ENCODE data around the gene HSD17B1.
"Not testable (repeated sequence)": the region's sequence is repeated elsewhere in the genome, so short reads cannot be mapped to it uniquely, and the experiment has no call there.

HSD17B1 gene

DNA sequence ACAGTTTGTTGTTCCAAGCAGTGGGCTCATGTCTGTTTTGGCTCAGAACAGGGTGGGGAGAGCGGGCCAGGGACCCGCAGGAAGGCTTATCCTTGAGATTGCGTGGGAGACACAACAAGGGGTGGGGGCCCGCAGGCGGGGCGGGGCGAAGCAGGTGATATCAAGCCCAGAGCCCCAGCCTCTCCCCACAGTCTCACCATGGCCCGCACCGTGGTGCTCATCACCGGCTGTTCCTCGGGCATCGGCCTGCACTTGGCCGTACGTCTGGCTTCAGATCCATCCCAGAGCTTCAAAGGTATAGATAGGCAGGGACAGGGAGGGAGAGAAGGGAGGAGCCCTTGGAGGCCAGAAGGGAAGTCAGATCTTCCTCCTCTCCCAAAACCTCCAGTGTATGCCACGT lies at the start of gene HSD17B1:
Gene HSD17B1, plus strand, starts transcription at position 188 of the 400 bp plus-strand sequence. Its CDS starts 11 bp downstream, at position 199.
- DNase-seq = not testable (repeated sequence)

GRCh38 chr17:42502926-42503325 lies 49.8 kb upstream of the HSD17B1 start:
- DNase-seq = no peak

- no peak for DNase-seq
Measured at GRCh38 chr17:42507671-42508070, 45.1 kb upstream of the HSD17B1 start.

- no peak for DNase-seq
Measured at GRCh38 chr17:42508426-42509165, 44.1 kb upstream of the HSD17B1 start.

GRCh38 chr17:42509409-42509808 lies 43.3 kb upstream of the HSD17B1 start:
- DNase-seq = no peak

- DNase-seq = no peak
Measured at GRCh38 chr17:42509841-42510240, 42.9 kb upstream of the HSD17B1 start.

GRCh38 chr17:42512246-42512645 lies 40.5 kb upstream of the HSD17B1 start:
- no peak for DNase-seq

GRCh38 chr17:42512733-42513251 lies 39.9 kb upstream of the HSD17B1 start:
- no peak for DNase-seq

DNA sequence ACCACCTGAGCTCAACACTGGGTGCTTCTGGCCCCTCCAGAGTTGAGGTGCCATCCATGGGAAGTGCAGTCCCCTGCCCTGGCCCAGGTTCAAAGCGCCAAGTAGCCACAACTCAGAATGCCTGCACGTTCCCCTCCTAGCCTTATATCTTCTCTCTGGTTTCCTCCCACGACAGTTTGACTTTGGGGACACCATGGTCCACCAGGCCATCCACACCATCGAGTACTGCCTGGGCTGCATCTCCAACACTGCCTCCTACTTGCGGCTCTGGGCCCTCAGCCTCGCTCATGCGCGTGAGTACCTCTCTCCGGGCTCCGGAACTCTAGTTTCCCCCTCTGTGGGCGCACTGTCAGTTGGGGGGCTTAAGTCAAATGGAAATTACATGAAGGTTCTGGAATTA lies 39.0 kb upstream of the HSD17B1 start:
- no peak for DNase-seq

GRCh38 chr17:42514279-42514678 lies 38.4 kb upstream of the HSD17B1 start:
- DNase-seq = no peak

DNA sequence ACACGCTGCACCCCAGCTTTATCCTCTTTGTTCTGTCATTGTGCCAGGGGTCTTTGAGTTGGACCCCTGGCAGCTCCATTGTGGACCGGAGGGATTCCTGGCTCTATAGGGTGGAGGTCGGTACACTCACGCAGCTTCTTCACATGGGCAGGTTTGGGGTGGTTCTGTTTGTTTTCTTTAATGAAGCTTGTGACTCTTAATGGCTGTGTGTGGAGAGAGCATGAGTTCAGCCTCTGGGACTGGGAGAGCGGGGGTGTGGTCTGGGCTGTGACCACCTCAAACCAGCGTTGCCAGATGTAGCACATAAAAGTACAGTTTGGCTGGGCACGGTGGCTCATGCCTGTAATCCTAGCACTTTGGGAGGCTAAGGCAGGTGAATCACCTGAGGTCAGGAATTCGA lies 37.9 kb upstream of the HSD17B1 start:
- no peak for DNase-seq

- DNase-seq = no peak
Measured at GRCh38 chr17:42517516-42517915, 35.2 kb upstream of the HSD17B1 start.

DNA sequence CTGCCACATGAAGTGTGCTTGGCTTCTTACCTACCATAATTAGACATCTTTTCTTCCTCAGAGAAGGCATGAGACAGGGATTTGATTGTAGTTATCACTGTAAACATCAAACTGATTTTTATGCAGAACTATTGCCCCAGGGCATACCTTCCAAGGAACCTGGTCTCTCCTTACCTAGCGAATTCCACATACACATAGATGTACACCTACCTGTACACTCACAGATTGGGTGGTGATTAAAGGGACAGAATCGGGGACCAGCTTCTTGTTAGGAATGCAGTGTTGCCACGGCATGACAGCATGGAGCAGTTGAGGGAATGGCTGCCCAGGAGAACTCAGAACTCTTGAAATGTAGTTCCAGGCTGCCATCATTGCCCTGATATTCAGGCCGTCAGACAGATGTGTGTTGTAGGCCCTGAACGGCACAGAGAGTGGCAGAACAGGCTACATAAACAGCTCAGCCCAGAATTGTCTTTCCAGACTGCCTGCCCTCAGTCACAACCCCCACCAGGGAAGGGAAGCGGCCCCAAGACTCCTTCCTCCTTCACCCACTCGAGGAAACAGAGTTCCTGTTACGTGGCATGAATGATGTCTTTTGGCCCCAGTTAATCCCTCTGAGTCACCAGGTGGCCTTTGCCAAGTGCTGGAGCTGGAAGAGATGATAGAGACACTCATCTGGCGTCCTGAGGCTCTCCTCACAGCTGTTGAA lies 34.5 kb upstream of the HSD17B1 start:
- DNase-seq = no peak

DNA sequence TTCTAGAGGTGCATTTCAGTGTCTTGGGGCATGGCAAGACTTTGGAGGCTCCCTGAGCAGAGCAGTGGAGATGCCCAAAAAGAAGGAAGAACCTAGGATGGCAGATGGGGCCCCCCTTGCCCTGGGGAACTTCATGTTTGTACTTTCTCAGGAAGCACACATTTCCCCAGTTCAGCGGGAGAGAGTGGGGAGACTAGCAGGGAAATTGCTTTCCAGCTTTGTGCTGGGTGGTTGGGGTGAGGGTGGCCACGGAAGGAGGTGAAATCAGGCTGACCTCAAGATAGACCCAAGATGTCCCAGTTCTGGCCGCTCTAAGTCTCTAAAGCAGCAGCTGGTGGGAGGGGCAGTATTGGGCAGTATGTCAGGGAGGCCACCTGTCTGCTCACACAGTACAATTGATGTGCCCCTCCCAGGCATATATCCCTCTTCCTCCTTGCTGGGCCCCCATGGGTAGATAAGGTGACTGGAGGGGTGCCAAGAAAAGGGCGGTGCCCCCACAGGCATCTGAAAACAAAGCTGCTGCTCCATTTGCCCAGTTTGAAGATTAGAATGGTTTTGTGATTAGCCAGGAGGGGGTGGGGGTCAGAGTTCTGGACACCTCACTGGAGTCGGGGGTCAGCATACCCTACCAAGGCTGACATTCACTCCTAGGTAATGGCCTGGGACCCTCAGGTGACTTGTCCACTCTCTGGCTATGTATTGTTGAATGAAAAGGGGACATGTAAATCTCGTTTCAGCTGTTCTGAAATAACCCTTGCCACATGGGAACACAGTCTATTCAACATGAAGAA lies 33.8 kb upstream of the HSD17B1 start:
- no peak for DNase-seq

- no peak for DNase-seq
Measured at GRCh38 chr17:42519546-42520491, 32.9 kb upstream of the HSD17B1 start.

DNA sequence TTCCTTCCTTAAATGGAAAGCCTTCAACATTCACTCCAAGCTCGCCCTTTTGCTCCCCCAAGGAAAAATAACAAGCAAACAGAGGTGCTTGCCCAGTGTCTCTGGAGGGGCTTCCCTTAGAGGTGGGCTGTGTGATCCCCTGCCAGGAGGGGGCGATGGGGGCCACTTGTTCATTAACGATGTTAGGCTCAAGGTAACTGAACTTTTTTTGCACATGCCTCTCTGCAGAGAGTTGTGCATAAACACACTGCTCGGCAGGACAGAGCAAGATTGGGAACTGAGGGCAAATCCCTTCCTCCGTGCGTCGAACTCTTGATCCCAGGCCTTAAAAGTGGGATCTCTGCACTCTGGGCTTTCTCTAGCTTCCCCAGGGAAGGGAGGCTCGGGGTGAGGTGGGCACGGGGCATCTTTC lies 32.2 kb upstream of the HSD17B1 start:
- DNase-seq = no peak

GRCh38 chr17:42521036-42521435 lies 31.7 kb upstream of the HSD17B1 start:
- DNase-seq = no peak

GRCh38 chr17:42521666-42522262 lies 31.0 kb upstream of the HSD17B1 start:
- no peak for DNase-seq

DNA sequence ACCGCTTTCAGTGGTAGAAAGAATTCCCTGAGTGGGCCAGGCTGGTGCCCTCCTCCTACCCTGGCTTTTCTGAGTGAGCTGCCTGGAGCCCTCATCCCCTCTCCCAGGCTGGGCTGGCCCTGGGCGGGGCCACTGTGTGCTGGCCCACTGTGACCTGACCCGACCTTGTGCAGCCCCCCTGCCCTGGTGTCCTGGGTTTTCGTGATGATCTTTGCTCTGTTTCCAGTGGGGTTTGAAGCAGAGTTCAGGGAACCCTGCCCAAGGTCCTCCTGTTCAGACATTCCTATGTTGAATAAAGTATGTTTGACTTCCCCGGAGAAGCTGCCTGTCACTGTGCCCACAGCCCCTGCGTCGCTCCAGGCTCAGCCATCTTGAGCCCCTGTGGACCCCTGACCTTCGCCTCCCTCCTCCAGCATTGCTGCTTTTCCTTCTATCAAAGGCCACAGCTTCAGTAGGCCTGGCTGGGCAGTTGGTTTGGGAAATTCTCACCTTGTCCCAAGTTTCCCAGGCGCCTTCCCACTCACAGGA lies 30.4 kb upstream of the HSD17B1 start:
- no peak for DNase-seq

DNA sequence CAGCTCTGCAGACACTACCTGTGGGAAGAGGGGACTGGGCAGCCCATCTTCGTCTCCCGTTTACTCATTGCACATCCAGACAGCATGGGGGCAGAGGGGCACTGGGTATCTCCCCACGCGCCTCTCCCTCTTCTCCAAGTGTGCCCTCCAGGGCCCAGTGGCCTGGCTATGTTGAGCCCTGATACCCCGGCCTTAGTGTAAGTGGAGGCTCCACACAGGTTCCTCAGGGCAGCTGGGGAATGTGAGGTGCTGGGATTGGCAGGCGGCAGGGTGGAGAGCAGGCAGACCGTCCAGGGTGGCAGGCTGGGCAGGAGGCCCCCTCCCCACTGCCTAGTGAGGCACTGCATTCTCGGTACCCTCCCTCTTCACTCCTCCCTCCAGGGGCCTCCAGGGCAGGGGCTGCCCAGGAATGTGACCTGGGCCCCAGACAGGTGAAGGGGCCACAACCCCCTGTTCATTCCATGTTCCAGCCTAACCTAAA lies 29.9 kb upstream of the HSD17B1 start:
- no peak for DNase-seq

GRCh38 chr17:42525221-42525620 lies 27.5 kb upstream of the HSD17B1 start:
- no peak for DNase-seq
